Stomach (tissue), 9 donors: ENCODE data around the gene ADGRL3. TPM values are rescaled to one million over a fixed set of nuclear protein-coding genes. Genes with fewer than 3 reads are reported as not detected.

Experiments
- DNase-seq, 2 donors: peaks; one replicate each; pipeline versions ENCODE4 v3.0.0 to v3.0.0-alpha.2; 2013 to 2019
- H3K27ac ChIP-seq, 5 donors: fragments of 200-600 bp in 4 of 5; sonication (generic) in 4 of 5; one replicate each; pipeline ENCODE4 v1.5.1; 2013 to 2019; ENCODE audit warnings: mild to moderate bottlenecking in 1 of 5, moderate library complexity in 1 of 5
- H3K27me3 ChIP-seq, 3 donors: fragments of 200-600 bp; sonication (generic); one replicate each; pipeline ENCODE4 v1.5.1; 2017 to 2019; ENCODE audit warnings: mixed run types in 1 of 3
- H3K36me3 ChIP-seq, 4 donors: fragments of 200-600 bp; sonication (generic); 1 replicate in 3 of 4; 2 replicates in 1 of 4; pipeline ENCODE4 v1.5.1; 2016 to 2019
- H3K4me1 ChIP-seq, 4 donors: fragments of 200-600 bp; sonication (generic); one replicate each; pipeline ENCODE4 v1.5.1; 2016 to 2019
- H3K4me3 ChIP-seq, 4 donors: fragments of 200-600 bp; sonication (generic) in 3 of 4; one replicate each; pipeline ENCODE4 v1.5.1; 2016 to 2019; ENCODE audit warnings: mild to moderate bottlenecking in 1 of 4
- H3K9me3 ChIP-seq, 4 donors: fragments of 200-600 bp; sonication (generic); one replicate each; pipeline ENCODE4 v1.5.1; 2016 to 2019
- EP300 ChIP-seq: sonication (generic); formaldehyde crosslinking; IDR thresholded peaks from one replicate; pipeline ENCODE4 v1.6.1; 2017; ENCODE audit warnings: antibody characterized with exemption
- POLR2A ChIP-seq, 4 donors: fragments of 450-650 bp; IDR thresholded peaks; one replicate each; pipeline ENCODE4 v1.6.1; 2016; ENCODE audit warnings: antibody characterized with exemption in 4 of 4, control low read depth in 2 of 4, mild to moderate bottlenecking in 1 of 4, moderate library complexity in 1 of 4
- POLR2AphosphoS5 ChIP-seq, 3 donors: sonication (generic); formaldehyde crosslinking; IDR thresholded peaks; one replicate each; pipeline ENCODE4 v1.6.1; 2016; ENCODE audit warnings: antibody characterized with exemption in 3 of 3
- WGBS, 5 donors: extraction: QIAGEN DNeasy Blood & Tissue Kit in 3 of 5; methylation state at CpG; one replicate each; pipeline versions ENCODE4 v1.1.5 to v1.1.7; 2013 to 2018; 5-methylcytosine and 5-hydroxymethylcytosine counted together
- intact Hi-C: fragments of 100-400 bp; cut with DNase I; formaldehyde crosslinking; loops from one replicate; pipeline ENCODE4 v1.15.1; 2023; ENCODE audit warnings: low total_unique reads
- polyA plus RNA-seq, 3 donors: library from polyadenylated mRNA; stranded (reverse); fragments of 200-250 nt; gene quantifications; one replicate each; pipeline ENCODE4 v1.2.3, GENCODE V29; 2013
- total RNA-seq, 5 donors: library from RNA; depleted of rRNA; stranded (reverse); fragments of >200 nt; gene quantifications; one replicate each; pipeline versions ENCODE4 v1.1.0 to v1.2.3, GENCODE V29; 2014 to 2016
- TF ChIP-seq, protein P1 (sequence below), 7 experiments: fragments of 450-650 bp in 4 of 7; fragments of 200-600 bp in 3 of 7; sonication (generic) in 3 of 7; IDR thresholded peaks; one replicate each; pipeline ENCODE4 v1.5.1; 2016 to 2019; ENCODE audit warnings: antibody characterized with exemption in 7 of 7, control low read depth in 2 of 7, mild to moderate bottlenecking in 1 of 7
- donor health status: healthy with polysubstance abuse.
- donor health status: Bipolar disorder and iron deficiency.
- donor health status: healthy.

The ADGRL3 gene
- total and polyA plus RNA-seq, 8 donors = 0.48 to 109 (median 3.9) TPM

DNA sequence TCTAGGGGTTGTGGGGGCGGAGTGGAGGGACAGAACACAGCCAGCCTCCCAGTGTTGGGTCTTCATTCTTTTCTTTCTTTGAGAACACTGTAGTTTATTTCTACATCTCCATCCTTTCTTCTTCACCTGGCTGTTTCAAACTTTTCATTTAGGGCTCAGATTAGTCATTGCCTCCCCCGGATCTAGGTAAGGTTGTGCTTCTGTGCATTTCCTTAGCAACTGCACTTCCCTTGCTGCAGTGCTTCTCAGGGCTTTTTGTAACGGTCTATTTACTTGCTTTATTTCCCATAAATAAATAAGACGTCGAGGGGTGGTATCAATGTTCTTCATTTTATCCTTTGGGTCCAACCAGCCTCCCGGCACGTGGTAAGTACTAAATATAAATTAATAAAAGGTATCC lies 31.3 kb downstream of the ADGRL3 start:
- no peaks in the 10 kb centered on the region for H3K4me1 ChIP-seq
- TF ChIP-seq, protein P1, sequence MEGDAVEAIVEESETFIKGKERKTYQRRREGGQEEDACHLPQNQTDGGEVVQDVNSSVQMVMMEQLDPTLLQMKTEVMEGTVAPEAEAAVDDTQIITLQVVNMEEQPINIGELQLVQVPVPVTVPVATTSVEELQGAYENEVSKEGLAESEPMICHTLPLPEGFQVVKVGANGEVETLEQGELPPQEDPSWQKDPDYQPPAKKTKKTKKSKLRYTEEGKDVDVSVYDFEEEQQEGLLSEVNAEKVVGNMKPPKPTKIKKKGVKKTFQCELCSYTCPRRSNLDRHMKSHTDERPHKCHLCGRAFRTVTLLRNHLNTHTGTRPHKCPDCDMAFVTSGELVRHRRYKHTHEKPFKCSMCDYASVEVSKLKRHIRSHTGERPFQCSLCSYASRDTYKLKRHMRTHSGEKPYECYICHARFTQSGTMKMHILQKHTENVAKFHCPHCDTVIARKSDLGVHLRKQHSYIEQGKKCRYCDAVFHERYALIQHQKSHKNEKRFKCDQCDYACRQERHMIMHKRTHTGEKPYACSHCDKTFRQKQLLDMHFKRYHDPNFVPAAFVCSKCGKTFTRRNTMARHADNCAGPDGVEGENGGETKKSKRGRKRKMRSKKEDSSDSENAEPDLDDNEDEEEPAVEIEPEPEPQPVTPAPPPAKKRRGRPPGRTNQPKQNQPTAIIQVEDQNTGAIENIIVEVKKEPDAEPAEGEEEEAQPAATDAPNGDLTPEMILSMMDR (IDR thresholded peaks at IDR 0.05) = no peak
- TF ChIP-seq EP300 (no peak), POLR2AphosphoS5 (IDR thresholded peaks at IDR 0.05) (no peak), POLR2A (IDR thresholded peaks at IDR 0.05) (no peak)
- no peaks in the 10 kb centered on the region for H3K36me3 ChIP-seq
- H3K27ac ChIP-seq = no peak overlapping the region
- no peak overlapping the region for H3K4me3 ChIP-seq
- intact Hi-C loops = no loop called here
- no peaks in the 10 kb centered on the region for H3K9me3 ChIP-seq
- no peaks in the 10 kb centered on the region for H3K27me3 ChIP-seq
- 82 to 86% (median 83%) methylated on average over 7 of the region's 7 CpGs for WGBS, 5 donors
- no peak for DNase-seq

DNA sequence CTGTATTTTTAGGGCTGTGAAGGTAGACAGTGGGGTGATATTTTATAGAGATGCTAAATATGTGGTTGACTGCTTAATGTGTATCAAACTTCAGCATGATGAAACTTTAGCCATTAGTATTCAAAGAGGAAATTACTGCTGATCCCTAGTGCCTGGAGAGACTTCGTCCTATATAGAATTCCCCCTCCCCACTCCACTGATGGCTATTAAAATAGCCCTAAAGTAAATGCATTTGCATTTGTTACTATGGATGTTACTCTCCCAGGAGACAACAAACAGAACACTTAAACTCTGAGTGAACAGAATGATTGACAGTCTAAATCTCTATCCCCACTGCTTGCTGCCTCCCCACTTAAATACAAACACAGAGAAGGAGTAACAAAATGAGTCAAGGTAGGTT lies 39.1 kb downstream of the ADGRL3 start:
- no peaks in the 10 kb centered on the region for H3K27me3 ChIP-seq
- no peak overlapping the region for H3K27ac ChIP-seq
- WGBS, 5 donors = 60 to 74% (median 67%) methylated on average over 1 of the region's 1 CpG
- intact Hi-C loops = no loop called here
- DNase-seq = no peak
- no peaks in the 10 kb centered on the region for H3K4me1 ChIP-seq
- no peaks in the 10 kb centered on the region for H3K36me3 ChIP-seq
- TF ChIP-seq EP300 = no peak
- TF ChIP-seq POLR2AphosphoS5 (IDR thresholded peaks at IDR 0.05) = no peak
- TF ChIP-seq POLR2A (IDR thresholded peaks at IDR 0.05) = no peak
- TF ChIP-seq, protein P1 (IDR thresholded peaks at IDR 0.05) = no peak
- no peak overlapping the region for H3K4me3 ChIP-seq
- no peaks in the 10 kb centered on the region for H3K9me3 ChIP-seq

DNA sequence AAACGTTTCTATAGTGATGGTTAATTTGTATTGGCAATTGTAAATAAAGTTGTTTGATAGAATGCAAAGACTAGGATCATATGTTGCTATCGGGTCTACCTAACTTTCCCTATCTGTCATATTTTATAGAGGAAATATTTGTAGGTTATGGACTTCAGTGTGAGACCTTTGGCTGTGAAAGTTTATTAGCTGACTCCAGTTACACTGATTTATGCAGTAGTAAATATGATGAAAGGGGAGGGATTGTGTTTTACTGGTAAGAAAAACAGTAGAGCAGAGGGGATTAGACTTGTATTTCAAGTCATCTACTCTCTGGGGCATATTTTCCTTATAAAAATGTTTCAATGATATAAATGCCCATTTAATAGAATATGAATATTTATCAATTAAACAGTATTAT lies 43.8 kb downstream of the ADGRL3 start:
- 21 to 66% (median 44%) methylated on average over 2 of the region's 2 CpGs for WGBS, 5 donors
- H3K4me1 ChIP-seq = peaks cover 0 to 11% (median 3%) of the 10 kb centered on the region in 4 donors
- no peaks in the 10 kb centered on the region for H3K9me3 ChIP-seq
- TF ChIP-seq POLR2AphosphoS5 (IDR thresholded peaks at IDR 0.05) (no peak), EP300 (no peak), POLR2A (IDR thresholded peaks at IDR 0.05) (no peak)
- TF ChIP-seq, protein P1 (IDR thresholded peaks at IDR 0.05) = no peak
- H3K4me3 ChIP-seq = no peak overlapping the region
- no peaks in the 10 kb centered on the region for H3K27me3 ChIP-seq
- no peak overlapping the region for H3K27ac ChIP-seq
- no peak for DNase-seq
- H3K36me3 ChIP-seq = no peaks in the 10 kb centered on the region
- intact Hi-C loops = no loop called here

DNA sequence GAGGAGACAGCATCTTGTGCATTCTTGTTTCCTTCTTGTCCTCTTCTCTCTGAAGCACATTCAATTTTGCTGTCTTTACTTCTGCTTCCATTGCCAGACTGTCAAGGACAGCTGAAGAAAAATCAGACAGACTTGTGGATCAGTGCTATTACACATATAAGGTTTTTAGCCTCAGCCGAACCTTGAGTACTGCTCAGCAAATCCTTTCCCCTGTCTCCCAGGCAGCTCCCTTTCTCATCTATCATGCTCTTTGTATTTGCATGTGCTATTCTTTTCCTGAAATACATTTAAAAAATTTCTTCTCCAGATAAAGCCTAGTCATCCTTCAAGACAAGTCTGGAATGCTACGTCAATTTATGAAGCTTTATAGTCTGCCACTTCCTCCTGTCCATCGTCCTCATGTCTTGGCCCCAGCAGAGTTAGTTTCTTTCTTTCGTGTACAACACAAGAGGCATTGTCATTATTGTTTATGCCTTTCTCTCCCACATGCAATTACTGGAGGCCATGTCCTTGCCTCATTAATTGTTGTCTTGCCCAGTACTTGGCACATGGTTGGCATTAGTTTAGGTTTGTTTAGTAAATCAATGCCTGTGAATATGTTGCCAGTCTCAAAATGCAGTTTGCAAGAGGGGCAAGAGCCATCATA lies 45.1 kb downstream of the ADGRL3 start:
- Histone ChIP-seq H3K27me3 (no peaks in the 10 kb centered on the region), H3K27ac (no peak overlapping the region), H3K9me3 (no peaks in the 10 kb centered on the region), H3K4me3 (no peak overlapping the region), H3K4me1 (peaks cover 0 to 11% (median 3%) of the 10 kb centered on the region in 4 donors), H3K36me3 (no peaks in the 10 kb centered on the region)
- DNase-seq = no peak
- no peak for TF ChIP-seq POLR2A (IDR thresholded peaks at IDR 0.05)
- TF ChIP-seq POLR2AphosphoS5 (IDR thresholded peaks at IDR 0.05) = no peak
- no peak for TF ChIP-seq EP300
- TF ChIP-seq, protein P1 (IDR thresholded peaks at IDR 0.05) = no peak
- 64 to 76% (median 70%) methylated on average over 4 of the region's 4 CpGs for WGBS, 5 donors
- intact Hi-C loops = no loop called here
